Choroid plexus epithelial cell (primary cell): ENCODE data around the gene XPNPEP2.

ENCODE experiments used
- DNase-seq: peaks from one replicate; pipeline ENCODE4 v3.0.0-alpha.2; 2010; ENCODE audit warnings: low read depth
- H3K4me3 ChIP-seq: 2 replicates; pipeline ENCODE4 v1.5.1; 2011; ENCODE audit warnings: low read depth, mild to moderate bottlenecking, control low read depth, low read length, moderate library complexity
- TF ChIP-seq, protein P1 (sequence below): conservative IDR thresholded peaks from 2 replicates; pipeline ENCODE4 v1.5.1; 2011; ENCODE audit warnings: low read depth, mild to moderate bottlenecking, control low read depth, inconsistent platforms, low read length, moderate library complexity

The XPNPEP2 gene

DNA sequence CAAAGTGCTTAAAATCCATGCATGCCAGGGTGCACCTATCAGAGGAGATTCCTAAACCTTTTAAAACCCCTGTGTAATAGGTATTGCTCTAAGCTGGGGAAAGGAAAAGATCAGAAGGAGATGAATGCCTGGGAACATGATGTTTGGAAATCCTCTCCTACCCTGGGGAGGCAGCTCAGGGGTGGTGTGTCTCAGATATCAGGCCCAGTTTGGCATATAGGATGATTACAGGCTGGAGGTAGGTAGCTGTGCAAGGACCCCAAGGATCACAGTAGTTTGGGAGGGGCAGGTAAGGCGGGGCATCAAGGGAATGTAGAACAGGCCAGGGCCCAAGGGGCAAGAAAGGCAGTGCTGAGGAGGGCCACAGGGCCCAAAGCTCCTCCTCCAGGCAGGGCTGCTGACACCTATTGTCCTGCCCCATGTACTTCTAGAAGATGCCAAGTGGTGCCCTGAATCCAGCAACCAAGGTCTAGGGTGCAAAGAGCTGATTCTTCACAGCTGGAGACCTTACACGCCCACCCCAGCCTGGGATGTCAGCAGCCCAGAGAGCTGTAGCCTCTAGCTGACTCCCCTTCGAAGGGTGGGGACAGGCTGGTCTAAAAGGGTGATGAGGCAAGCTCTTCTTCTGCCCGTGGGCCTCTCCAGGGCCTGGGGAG lies 58.6 kb downstream of the XPNPEP2 start:
- TF ChIP-seq, protein P1, sequence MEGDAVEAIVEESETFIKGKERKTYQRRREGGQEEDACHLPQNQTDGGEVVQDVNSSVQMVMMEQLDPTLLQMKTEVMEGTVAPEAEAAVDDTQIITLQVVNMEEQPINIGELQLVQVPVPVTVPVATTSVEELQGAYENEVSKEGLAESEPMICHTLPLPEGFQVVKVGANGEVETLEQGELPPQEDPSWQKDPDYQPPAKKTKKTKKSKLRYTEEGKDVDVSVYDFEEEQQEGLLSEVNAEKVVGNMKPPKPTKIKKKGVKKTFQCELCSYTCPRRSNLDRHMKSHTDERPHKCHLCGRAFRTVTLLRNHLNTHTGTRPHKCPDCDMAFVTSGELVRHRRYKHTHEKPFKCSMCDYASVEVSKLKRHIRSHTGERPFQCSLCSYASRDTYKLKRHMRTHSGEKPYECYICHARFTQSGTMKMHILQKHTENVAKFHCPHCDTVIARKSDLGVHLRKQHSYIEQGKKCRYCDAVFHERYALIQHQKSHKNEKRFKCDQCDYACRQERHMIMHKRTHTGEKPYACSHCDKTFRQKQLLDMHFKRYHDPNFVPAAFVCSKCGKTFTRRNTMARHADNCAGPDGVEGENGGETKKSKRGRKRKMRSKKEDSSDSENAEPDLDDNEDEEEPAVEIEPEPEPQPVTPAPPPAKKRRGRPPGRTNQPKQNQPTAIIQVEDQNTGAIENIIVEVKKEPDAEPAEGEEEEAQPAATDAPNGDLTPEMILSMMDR = no peak
- H3K4me3 ChIP-seq = no peak overlapping the region
- DNase-seq = no peak

DNA sequence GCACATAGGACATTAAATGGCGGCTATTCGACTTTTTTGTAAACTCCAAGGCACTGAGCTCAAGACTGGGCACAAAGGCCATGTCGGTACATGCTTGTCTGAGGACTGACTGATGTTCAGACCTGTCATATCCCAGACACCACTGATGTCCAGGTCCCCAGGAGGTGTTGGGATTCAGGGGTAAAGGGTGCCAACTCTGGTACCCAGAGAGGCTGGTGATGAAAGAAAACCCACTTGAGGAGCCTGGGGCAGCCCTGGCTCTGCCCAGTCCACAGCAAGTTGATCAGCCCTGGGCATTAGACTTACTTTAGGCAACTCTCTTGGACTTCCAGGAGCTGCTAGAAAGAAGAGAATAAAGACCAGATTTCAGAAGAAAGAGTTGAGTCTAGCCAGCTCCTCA lies 59.7 kb downstream of the XPNPEP2 start:
- no peak for DNase-seq
- no peak overlapping the region for H3K4me3 ChIP-seq
- TF ChIP-seq, protein P1 = no peak

DNA sequence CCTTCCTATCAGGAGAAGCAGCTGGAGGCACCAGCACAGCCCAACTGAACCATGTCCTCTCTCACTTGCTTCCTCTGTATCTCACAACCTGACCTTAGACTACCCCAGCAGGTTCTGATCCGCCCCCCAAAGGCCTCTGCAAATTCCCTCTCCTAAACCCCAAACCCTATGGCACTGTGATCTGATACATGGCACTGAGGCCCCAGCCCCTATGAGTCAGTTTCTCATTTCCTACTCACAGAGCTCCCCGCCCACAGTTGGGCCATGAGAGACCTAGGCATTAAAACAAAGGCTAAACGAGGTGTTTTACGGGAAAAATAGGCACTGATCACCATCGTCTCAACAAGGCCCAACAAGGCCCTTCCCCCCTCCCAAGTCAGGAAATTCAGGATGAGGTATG lies 60.1 kb downstream of the XPNPEP2 start:
- TF ChIP-seq, protein P1 = no peak
- no peak for DNase-seq
- no peak overlapping the region for H3K4me3 ChIP-seq

DNA sequence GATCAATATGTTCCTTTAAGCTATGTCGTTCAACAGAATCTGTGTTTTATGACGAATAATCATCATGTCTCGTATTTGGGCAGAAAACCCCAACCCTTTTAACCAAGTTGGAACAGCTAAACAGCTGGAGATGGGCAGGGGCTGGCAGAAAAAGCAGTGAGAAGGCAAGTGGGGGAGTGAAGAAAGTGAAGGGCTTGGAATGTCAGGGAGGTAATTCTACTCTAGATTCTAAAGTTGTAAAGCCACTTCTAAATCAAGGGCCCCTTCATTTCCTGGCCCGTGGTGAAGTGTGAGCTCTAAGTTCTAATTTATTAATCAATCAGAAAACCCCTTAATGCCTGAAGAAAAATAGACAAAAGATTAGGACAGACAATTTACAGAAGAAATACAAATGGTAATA lies 61.4 kb downstream of the XPNPEP2 start:
- DNase-seq = no peak
- TF ChIP-seq, protein P1 = no peak
- H3K4me3 ChIP-seq = no peak overlapping the region

DNA sequence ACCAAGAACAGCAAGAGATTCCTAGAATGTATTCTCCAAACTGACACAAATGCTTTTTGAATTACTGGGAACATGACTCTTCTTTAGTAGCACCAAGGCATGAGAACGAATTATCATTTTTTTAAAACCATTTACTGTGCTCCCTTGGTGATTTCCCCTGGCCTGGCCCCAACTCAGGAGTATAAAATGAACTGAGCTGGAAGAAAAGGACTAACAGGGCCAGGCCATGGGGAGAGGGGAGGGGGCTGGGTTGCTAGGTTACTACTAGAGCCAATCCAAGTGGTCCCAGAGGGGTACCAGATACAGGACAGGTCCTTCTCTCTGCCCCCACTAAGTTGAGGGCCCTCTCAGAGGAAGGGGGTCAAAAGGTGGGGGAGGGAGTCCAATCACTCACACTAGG lies 64.1 kb downstream of the XPNPEP2 start:
- DNase-seq = no peak
- H3K4me3 ChIP-seq = no peak overlapping the region
- TF ChIP-seq, protein P1 = no peak

DNA sequence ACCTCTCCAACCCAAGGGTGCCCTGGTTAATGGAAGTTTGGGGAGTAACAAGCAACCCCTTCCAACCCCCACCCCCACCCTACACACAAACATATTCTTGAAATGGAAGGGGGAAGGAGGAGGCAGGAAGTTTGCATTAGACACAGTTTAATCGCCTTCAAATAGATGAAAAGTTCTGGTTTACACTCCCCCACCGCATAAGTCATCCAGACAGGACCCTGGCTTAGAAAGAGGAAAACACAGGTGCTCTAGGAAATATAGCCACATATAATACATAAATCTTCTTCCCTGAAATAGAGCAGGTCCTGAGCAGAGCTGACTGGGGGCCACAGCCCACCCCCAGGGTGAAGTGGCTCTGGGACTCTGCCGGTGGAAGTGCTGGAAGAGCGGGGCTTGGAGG lies 66.0 kb downstream of the XPNPEP2 start:
- no peak for DNase-seq
- H3K4me3 ChIP-seq = no peak overlapping the region
- TF ChIP-seq, protein P1 = no peak

DNA sequence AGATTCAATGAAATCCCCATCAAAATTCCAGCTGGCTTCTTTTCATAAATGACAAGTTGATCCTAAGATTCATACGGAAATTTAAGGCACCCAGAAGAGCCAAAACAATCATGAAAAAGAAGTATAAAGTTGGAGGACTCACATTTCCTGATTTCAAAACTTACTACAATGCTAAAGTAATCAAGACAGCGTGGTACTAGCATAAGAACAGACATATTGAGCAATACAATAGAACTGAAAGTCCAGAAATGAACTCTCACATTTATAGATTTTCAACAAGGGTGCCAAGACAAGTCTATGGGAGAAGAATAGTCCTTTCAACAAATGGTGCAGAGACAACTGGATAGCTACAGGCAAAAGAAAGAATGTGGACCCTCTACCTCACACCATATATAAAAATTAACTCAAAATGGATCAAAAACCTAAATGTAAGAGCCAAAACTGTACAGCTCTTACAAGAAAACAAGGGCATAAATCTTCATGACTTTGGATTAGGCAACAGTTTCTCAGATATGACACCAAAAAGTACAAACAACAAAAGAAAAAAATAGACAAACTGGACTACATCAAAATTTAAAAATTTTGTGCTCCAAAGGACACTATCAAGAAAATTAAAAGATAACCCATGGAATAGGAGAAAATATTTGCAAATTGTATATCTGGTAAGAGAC lies 69.5 kb downstream of the XPNPEP2 start:
- TF ChIP-seq, protein P1 = no peak
- H3K4me3 ChIP-seq = no peak overlapping the region
- DNase-seq = peak; percentile 63
